HG03457 (cell line): ENCODE data around the gene SH3TC1.

ENCODE experiments used
- ATAC-seq: cut with Tn5 transposase; IDR thresholded peaks from one replicate; pipeline ENCODE4 v1.9.1; 2021; ENCODE audit warnings: moderate number of reproducible peaks; ENCODE audit not compliant: unreplicated experiment

Gene SH3TC1

GRCh38 chr4:8283631-8284121 lies 84.6 kb downstream of the SH3TC1 start:
- ATAC-seq: no peak

- ATAC-seq: no peak
These were observed 85.3 kb downstream of the SH3TC1 start for GRCh38 chr4:8284391-8284790.

- ATAC-seq: no peak
These were observed 86.3 kb downstream of the SH3TC1 start for GRCh38 chr4:8285143-8285975.

- ATAC-seq: no peak
These were observed 87.1 kb downstream of the SH3TC1 start for GRCh38 chr4:8285976-8286718.

- ATAC-seq: no peak
These were observed 87.7 kb downstream of the SH3TC1 start for GRCh38 chr4:8286719-8287342.

GRCh38 chr4:8287343-8288280 lies 88.5 kb downstream of the SH3TC1 start:
- no peak for ATAC-seq

GRCh38 chr4:8289151-8289750 lies 90.2 kb downstream of the SH3TC1 start:
- no peak for ATAC-seq

GRCh38 chr4:8289956-8290700 lies 91.0 kb downstream of the SH3TC1 start:
- no peak for ATAC-seq

- ATAC-seq: no peak
These were observed 91.5 kb downstream of the SH3TC1 start for GRCh38 chr4:8290701-8290970.
